ENCODE results near the gene CEACAM4.

GRCh38 chr19:41588497-41589209, 38.2 kb downstream of the CEACAM4 start:
- TF ChIP-seq POLR2A (IDR thresholded peaks at IDR 0.05) (no peak), POLR2AphosphoS5 (IDR thresholded peaks at IDR 0.05) (no peak)
- TF ChIP-seq, protein P1, sequence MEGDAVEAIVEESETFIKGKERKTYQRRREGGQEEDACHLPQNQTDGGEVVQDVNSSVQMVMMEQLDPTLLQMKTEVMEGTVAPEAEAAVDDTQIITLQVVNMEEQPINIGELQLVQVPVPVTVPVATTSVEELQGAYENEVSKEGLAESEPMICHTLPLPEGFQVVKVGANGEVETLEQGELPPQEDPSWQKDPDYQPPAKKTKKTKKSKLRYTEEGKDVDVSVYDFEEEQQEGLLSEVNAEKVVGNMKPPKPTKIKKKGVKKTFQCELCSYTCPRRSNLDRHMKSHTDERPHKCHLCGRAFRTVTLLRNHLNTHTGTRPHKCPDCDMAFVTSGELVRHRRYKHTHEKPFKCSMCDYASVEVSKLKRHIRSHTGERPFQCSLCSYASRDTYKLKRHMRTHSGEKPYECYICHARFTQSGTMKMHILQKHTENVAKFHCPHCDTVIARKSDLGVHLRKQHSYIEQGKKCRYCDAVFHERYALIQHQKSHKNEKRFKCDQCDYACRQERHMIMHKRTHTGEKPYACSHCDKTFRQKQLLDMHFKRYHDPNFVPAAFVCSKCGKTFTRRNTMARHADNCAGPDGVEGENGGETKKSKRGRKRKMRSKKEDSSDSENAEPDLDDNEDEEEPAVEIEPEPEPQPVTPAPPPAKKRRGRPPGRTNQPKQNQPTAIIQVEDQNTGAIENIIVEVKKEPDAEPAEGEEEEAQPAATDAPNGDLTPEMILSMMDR (IDR thresholded peaks at IDR 0.05) = no peak

All from breast epithelium (tissue), 3 donors.